B cell (primary cell): ENCODE data around the gene MTHFSD. TPM values are rescaled to one million over a fixed set of nuclear protein-coding genes. Genes with fewer than 3 reads are reported as not detected.

ENCODE experiments used
- ATAC-seq: fragments of 200-7000 bp; cut with Tn5 transposase; one replicate; pipeline ENCODE4 v1.10.0; 2021; ENCODE audit warnings: low read depth, mild to moderate bottlenecking, moderate number of reproducible peaks, moderate library complexity
- CTCF ChIA-PET: fragments of 350-600 bp; sonication (Branson Sonifier 250); formaldehyde crosslinking; loops from one replicate; lab custom pipeline; 2021; ENCODE audit warnings: antibody characterized with exemption, inconsistent platforms; lab: Charles Lee
- POLR2A ChIA-PET: fragments of 350-600 bp; sonication (Branson Sonifier 250); formaldehyde crosslinking; loops from one replicate; lab custom pipeline; 2021; ENCODE audit warnings: antibody characterized with exemption; lab: Charles Lee
- DNase-seq: peaks from one replicate; pipeline ENCODE4 v3.0.0; 2013
- H2AFZ ChIP-seq: 2 replicates; pipeline ENCODE4 v1.6.1; 2012; ENCODE audit warnings: mild to moderate bottlenecking, low read depth, low read length; ENCODE audit not compliant: insufficient read depth, poor library complexity, severe bottlenecking
- H3K27ac ChIP-seq, 2 donors: 1 replicate in 1 of 2; 2 replicates in 1 of 2; pipeline ENCODE4 v1.5.1; 2012 to 2013; ENCODE audit warnings: low read length in 2 of 2, mild to moderate bottlenecking in 2 of 2, moderate library complexity in 1 of 2
- H3K27me3 ChIP-seq, 4 experiments: fragments of 200-600 bp in 1 of 4; sonication (generic) in 1 of 4; replicated peaks in 1 of 4; 1 replicate in 2 of 4; 2 replicates in 2 of 4; pipeline versions ENCODE4 v1.6.1 to v1.7.0; 2013 to 2016; ENCODE audit warnings: low read length in 3 of 4, mild to moderate bottlenecking in 2 of 4, mixed read lengths in 1 of 4, moderate library complexity in 1 of 4; ENCODE audit not compliant: insufficient read depth in 4 of 4, control insufficient read depth in 3 of 4; ENCODE audit errors: control extremely low read depth in 1 of 4
- H3K36me3 ChIP-seq, 2 experiments: replicated peaks in 1 of 2; 1 replicate in 1 of 2; 2 replicates in 1 of 2; pipeline versions ENCODE4 v1.6.1 to v1.7.1; 2013; ENCODE audit warnings: low read length in 1 of 2; ENCODE audit not compliant: insufficient read depth in 2 of 2, control insufficient read depth in 1 of 2; ENCODE audit errors: control extremely low read depth in 1 of 2, extremely low read depth in 1 of 2
- H3K4me1 ChIP-seq, 2 donors: fragments of 200-600 bp in 1 of 2; sonication (generic) in 1 of 2; 1 replicate in 1 of 2; 2 replicates in 1 of 2; pipeline versions ENCODE4 v1.5.1 to v1.6.1; 2013 to 2017; ENCODE audit warnings: low read length in 2 of 2; ENCODE audit not compliant: control insufficient read depth in 2 of 2, insufficient read depth in 2 of 2
- H3K4me2 ChIP-seq: replicated peaks from 2 replicates; pipeline ENCODE3; 2012; ENCODE audit warnings: mild to moderate bottlenecking, low read depth, low read length; ENCODE audit not compliant: poor library complexity, severe bottlenecking
- H3K4me3 ChIP-seq, 5 experiments: fragments of 200-600 bp in 1 of 5; sonication (generic) in 1 of 5; 1 replicate in 3 of 5; 2 replicates in 2 of 5; pipeline versions ENCODE4 v1.5.1 to v1.7.0; 2011 to 2016; ENCODE audit warnings: low read length in 4 of 5, mild to moderate bottlenecking in 4 of 5, low read depth in 2 of 5, control low read depth in 1 of 5, moderate library complexity in 1 of 5; ENCODE audit not compliant: insufficient read depth in 1 of 5; ENCODE audit errors: control extremely low read depth in 1 of 5, extremely low read depth in 1 of 5
- H3K79me2 ChIP-seq: fragments of 200-600 bp; sonication (generic); one replicate; pipeline ENCODE4 v1.6.0; 2016; ENCODE audit warnings: low read length; ENCODE audit not compliant: control insufficient read depth, insufficient read depth
- H3K9ac ChIP-seq: fragments of 200-600 bp; sonication (generic); 2 replicates; pipeline ENCODE4 v1.6.1; 2017; ENCODE audit warnings: mild to moderate bottlenecking, low read length, moderate library complexity
- H3K9me3 ChIP-seq, 3 donors: one replicate each; pipeline versions ENCODE4 v1.6.1 to v1.7.1; 2013; ENCODE audit warnings: low read length in 2 of 3; ENCODE audit not compliant: control insufficient read depth in 2 of 3, insufficient read depth in 1 of 3; ENCODE audit errors: control extremely low read depth in 1 of 3
- H4K20me1 ChIP-seq: 2 replicates; pipeline ENCODE4 v1.6.0; 2012; ENCODE audit warnings: mild to moderate bottlenecking, low read length; ENCODE audit not compliant: insufficient read depth, control insufficient read depth, poor library complexity, severe bottlenecking
- H3K27ac Mint-ChIP-seq: one replicate; pipeline ENCODE4 v1.8.0; 2021; ENCODE audit warnings: mixed read lengths
- H3K27me3 Mint-ChIP-seq: one replicate; pipeline ENCODE4 v1.8.0; 2021; ENCODE audit warnings: mixed read lengths
- H3K4me1 Mint-ChIP-seq: one replicate; pipeline ENCODE4 v1.8.0; 2021; ENCODE audit warnings: mixed read lengths
- H3K4me3 Mint-ChIP-seq: one replicate; pipeline ENCODE4 v1.8.0; 2021; ENCODE audit warnings: mixed read lengths
- H3K9me3 Mint-ChIP-seq: one replicate; pipeline ENCODE4 v1.8.0; 2022; ENCODE audit warnings: mixed read lengths; ENCODE audit not compliant: insufficient read depth
- CTCF ChIP-seq: fragments of 200-600 bp; IDR thresholded peaks from one replicate; pipeline ENCODE4 v1.8.0; 2022; ENCODE audit warnings: antibody characterized with exemption, mild to moderate bottlenecking
- EZH2 ChIP-seq: IDR thresholded peaks from 2 replicates; pipeline ENCODE4 v1.6.1; 2012; ENCODE audit warnings: borderline replicate concordance, low read depth, mild to moderate bottlenecking, moderate library complexity, low read length; ENCODE audit not compliant: insufficient read depth, poor library complexity, severe bottlenecking
- WGBS: methylation state at CpG from one replicate; pipeline ENCODE4 v1.1.5; 2013; ENCODE audit warnings: missing lambda C conversion rate; ENCODE audit not compliant: insufficient coverage; 5-methylcytosine and 5-hydroxymethylcytosine counted together
- intact Hi-C: fragments of 100-400 bp; cut with micrococcal nuclease; formaldehyde crosslinking; loops from one replicate; pipeline ENCODE4 v1.10.0; 2022
- polyA plus RNA-seq: library from polyadenylated mRNA; depleted of rRNA; stranded (reverse); fragments of >200 nt; gene quantifications from 2 replicates; pipeline ENCODE4 v1.2.3, GENCODE V29; 2012
- total RNA-seq, 2 donors: library from RNA; stranded (reverse); fragments of 120-200 nt in 1 of 2; gene quantifications; 1 replicate in 1 of 2; 2 replicates in 1 of 2; pipeline versions ENCODE4 v1.2.3 to v1.2.4, GENCODE V29; 2013 to 2022

MTHFSD gene
- total and polyA plus RNA-seq, 2 donors (not counting 1 experiment from before 2014, with no cell fraction given) = 21.5 to 42.0 TPM

DNA sequence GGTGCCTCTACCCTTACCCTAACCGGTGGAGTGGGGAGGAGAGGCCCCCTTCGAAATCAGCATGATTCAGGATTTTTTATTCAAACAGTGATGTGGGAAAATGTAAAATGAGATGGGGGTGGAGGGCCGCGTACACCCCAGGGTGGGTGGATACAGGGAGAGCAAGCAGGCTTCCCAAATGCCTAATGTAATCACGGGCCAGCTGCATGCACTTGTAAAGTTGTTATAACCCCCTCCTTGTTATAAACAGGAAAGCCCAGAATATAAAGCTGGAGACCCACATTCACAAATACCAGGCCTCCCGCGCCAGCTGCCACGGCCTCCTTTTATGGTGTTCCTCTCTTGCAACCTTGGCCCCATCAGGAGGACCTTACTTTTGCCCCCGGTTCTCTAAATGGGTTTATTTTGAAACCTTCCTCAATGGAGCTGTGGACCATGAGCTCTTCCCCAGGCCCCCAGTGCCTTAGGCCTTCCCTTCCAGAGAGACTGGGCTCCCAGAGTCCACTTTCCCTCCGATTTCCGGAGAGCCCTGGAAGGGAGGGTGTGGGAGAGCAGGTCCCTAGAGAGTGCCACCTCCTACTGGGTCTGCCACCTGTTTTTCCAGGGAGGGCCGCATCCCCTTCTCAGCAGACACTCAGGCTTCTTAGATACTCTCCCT lies 22.4 kb upstream of the MTHFSD start:
- Histone ChIP-seq H3K27me3 (peaks cover 0 to 58% (median 33%) of the 10 kb centered on the region in 4 experiments), H3K4me1 (peaks cover 14% of the 10 kb centered on the region in 2 donors), H3K79me2 (no peaks in the 10 kb centered on the region), H2AFZ (no peak overlapping the region), H3K27ac (no peak overlapping the region), H3K36me3 (no peaks in the 10 kb centered on the region), H3K4me2 (no peak overlapping the region), H3K4me3 (no peak overlapping the region), H3K9ac (no peak overlapping the region), H4K20me1 (no peaks in the 10 kb centered on the region), H3K9me3 (peaks cover 0 to 4% (median 0%) of the 10 kb centered on the region in 3 donors)
- no peak for ATAC-seq
- TF ChIP-seq EZH2 = no peak
- TF ChIP-seq CTCF = no peak
- Mint-ChIP-seq H3K4me3 (peak overlapping the region; percentile 54), H3K4me1 (peaks cover 20% of the 10 kb centered on the region), H3K9me3 (no peaks in the 10 kb centered on the region), H3K27ac (no peak overlapping the region), H3K27me3 (peaks cover 79% of the 10 kb centered on the region)
- CTCF ChIA-PET = no interaction called here
- intact Hi-C loops = no loop called here
- 92% methylated on average over 7 of the region's 12 CpGs for WGBS
- POLR2A ChIA-PET = no interaction called here
- DNase-seq = no peak

- peak overlapping the region in 4 of 5 experiments; percentile 8 to 50 (median 28) for H3K4me3 ChIP-seq
- no peaks in the 10 kb centered on the region for H3K79me2 ChIP-seq
- ATAC-seq = no peak
- no peak for DNase-seq
- peaks cover 20% of the 10 kb centered on the region for H3K4me1 Mint-ChIP-seq
- H4K20me1 ChIP-seq = no peaks in the 10 kb centered on the region
- H3K9ac ChIP-seq = peak overlapping the region; percentile 39
- H3K9me3 ChIP-seq = peaks cover 0 to 4% (median 0%) of the 10 kb centered on the region in 3 donors
- no peak for TF ChIP-seq EZH2
- no peak for TF ChIP-seq CTCF
- H3K9me3 Mint-ChIP-seq = no peaks in the 10 kb centered on the region
- no peak overlapping the region for H3K27ac ChIP-seq
- CTCF ChIA-PET = no interaction called here
- no peak overlapping the region for H3K27ac Mint-ChIP-seq
- 12% methylated on average over 29 of the region's 33 CpGs for WGBS
- peak overlapping the region; percentile 41 for H2AFZ ChIP-seq
- H3K27me3 ChIP-seq = peaks cover 0 to 65% (median 33%) of the 10 kb centered on the region in 4 experiments
- H3K4me1 ChIP-seq = peaks cover 14% of the 10 kb centered on the region in 2 donors
- intact Hi-C loops = no loop called here
- H3K36me3 ChIP-seq = no peaks in the 10 kb centered on the region
- peak overlapping the region; percentile 70 for H3K4me2 ChIP-seq
- POLR2A ChIA-PET = no interaction called here
- H3K4me3 Mint-ChIP-seq = peak overlapping the region; percentile 82
- H3K27me3 Mint-ChIP-seq = peaks cover 73% of the 10 kb centered on the region
Measured at GRCh38 chr16:86576591-86577313, 21.7 kb upstream of the MTHFSD start.
